HepG2 (cell line): ENCODE results near the gene ZNF334. TPM values are rescaled to one million over a fixed set of nuclear protein-coding genes. Genes with fewer than 3 reads are reported as not detected.
A peak's percentile ranks its signal among the peaks of the same experiment; 100 is the strongest.

Experiments used
- ATF4 ChIP-seq, 2 experiments: fragments of 450-650 bp in 1 of 2; sonication (generic) in 1 of 2; formaldehyde crosslinking; IDR thresholded peaks; 2 replicates each; pipeline versions ENCODE4 v1.5.0 to v1.8.0; 2020 to 2022; ENCODE audit warnings: mild to moderate bottlenecking in 1 of 2, missing genetic modification reagents in 1 of 2
- CREM ChIP-seq, 2 experiments: sonication (generic) in 1 of 2; formaldehyde crosslinking in 1 of 2; IDR thresholded peaks; 2 replicates each; pipeline versions ENCODE4 v1.4.0 to v1.6.1; 2016 to 2020; ENCODE audit warnings: antibody characterized with exemption in 1 of 2, mild to moderate bottlenecking in 1 of 2, missing genetic modification reagents in 1 of 2
- ELF3 ChIP-seq: IDR thresholded peaks from 2 replicates; pipeline ENCODE4 v1.6.1; 2016; ENCODE audit warnings: missing genetic modification reagents, missing compliant biosample characterization
- FOXJ3 ChIP-seq: sonication (generic); formaldehyde crosslinking; IDR thresholded peaks from 2 replicates; pipeline ENCODE4 v1.4.0; 2020; ENCODE audit warnings: missing genetic modification reagents, mild to moderate bottlenecking, borderline replicate concordance
- HDAC2 ChIP-seq: sonication (generic); formaldehyde crosslinking; IDR thresholded peaks from 2 replicates; pipeline ENCODE4 v1.4.0; 2020; ENCODE audit warnings: missing genetic modification reagents
- KDM3A ChIP-seq: IDR thresholded peaks from 2 replicates; pipeline ENCODE4 v1.6.1; 2018; ENCODE audit warnings: low read depth, missing compliant biosample characterization
- KLF16 ChIP-seq, 2 experiments: sonication (generic) in 1 of 2; formaldehyde crosslinking in 1 of 2; IDR thresholded peaks; 2 replicates each; pipeline versions ENCODE4 v1.6.1 to v1.8.0; 2016 to 2023; ENCODE audit warnings: missing genetic modification reagents in 2 of 2, missing compliant biosample characterization in 1 of 2
- MBNL3 ChIP-seq: fragments of 250-450 bp; sonication (Bioruptor Pico); conservative IDR thresholded peaks from 2 replicates; pipeline ENCODE4 v1.8.0; 2022; ENCODE audit warnings: mild to moderate bottlenecking, inconsistent platforms
- NR2F6 ChIP-seq, 2 experiments: IDR thresholded peaks; 2 replicates each; pipeline ENCODE4 v1.6.1; 2016; ENCODE audit warnings: antibody characterized with exemption in 1 of 2, mild to moderate bottlenecking in 1 of 2
- PITX1 ChIP-seq: sonication (generic); formaldehyde crosslinking; IDR thresholded peaks from 2 replicates; pipeline ENCODE4 v1.5.1; 2020; ENCODE audit warnings: mild to moderate bottlenecking, missing genetic modification reagents
- SOX13 ChIP-seq, 3 experiments: fragments of 450-650 bp in 1 of 3; sonication (generic) in 1 of 3; formaldehyde crosslinking in 1 of 3; IDR thresholded peaks in 2 of 3; conservative IDR thresholded peaks in 1 of 3; 2 replicates each; pipeline versions ENCODE4 v1.5.0 to v1.6.1; 2016 to 2020; ENCODE audit warnings: antibody characterized with exemption in 1 of 3, mild to moderate bottlenecking in 1 of 3, missing compliant biosample characterization in 1 of 3, missing genetic modification reagents in 1 of 3, moderate library complexity in 1 of 3
- SOX5 ChIP-seq: IDR thresholded peaks from 2 replicates; pipeline ENCODE4 v1.6.1; 2016; ENCODE audit warnings: borderline replicate concordance
- TBX2 ChIP-seq: sonication (generic); formaldehyde crosslinking; IDR thresholded peaks from 2 replicates; pipeline ENCODE4 v1.5.0; 2020; ENCODE audit warnings: missing genetic modification reagents, mild to moderate bottlenecking, borderline replicate concordance
- THAP11 ChIP-seq: IDR thresholded peaks from 2 replicates; pipeline ENCODE4 v1.6.1; 2016; ENCODE audit warnings: missing biosample characterization, missing genetic modification reagents
- ZNF12 ChIP-seq: sonication (generic); formaldehyde crosslinking; IDR thresholded peaks from 2 replicates; pipeline ENCODE4 v1.5.0; 2020; ENCODE audit warnings: missing genetic modification reagents
- ZNF652 ChIP-seq: IDR thresholded peaks from 2 replicates; pipeline ENCODE4 v1.6.1; 2016; ENCODE audit warnings: low read depth, borderline replicate concordance
- ZNF674 ChIP-seq: sonication (generic); formaldehyde crosslinking; IDR thresholded peaks from 2 replicates; pipeline ENCODE4 v1.5.0; 2020; ENCODE audit warnings: low read depth, mild to moderate bottlenecking, missing genetic modification reagents
- ZNF709 ChIP-seq: sonication (generic); formaldehyde crosslinking; IDR thresholded peaks from 2 replicates; pipeline ENCODE4 v1.5.0; 2020; ENCODE audit warnings: mild to moderate bottlenecking, missing genetic modification reagents
- ZNF816 ChIP-seq: sonication (generic); formaldehyde crosslinking; IDR thresholded peaks from 2 replicates; pipeline ENCODE4 v1.8.0; 2022; ENCODE audit warnings: missing genetic modification reagents, mild to moderate bottlenecking, borderline replicate concordance
- ZNF839 ChIP-seq: sonication (generic); formaldehyde crosslinking; IDR thresholded peaks from 2 replicates; pipeline ENCODE4 v1.4.0; 2020; ENCODE audit warnings: missing genetic modification reagents, mild to moderate bottlenecking, borderline replicate concordance
- polyA plus RNA-seq, 8 experiments: library from polyadenylated mRNA; depleted of rRNA in 3 of 8; stranded (reverse) in 7 of 8; unstranded in 1 of 8; fragments of >200 nt; fragmentation: Illumina TruSeq in 4 of 8; extraction: Trizol in 4 of 8; gene quantifications; 2 replicates each; pipeline versions ENCODE4 v1.2.1 to v1.2.3, GENCODE V29; 2011 to 2016; ENCODE audit warnings: low read depth in 4 of 8, missing spikeins in 1 of 8, mixed read lengths in 1 of 8; ENCODE audit not compliant: insufficient read depth in 1 of 8
- total RNA-seq, 5 experiments: library from RNA; depleted of rRNA; stranded (reverse); fragments of >200 nt; fragmentation: Illumina TruSeq; extraction: Trizol; gene quantifications; 2 replicates each; pipeline ENCODE4 v1.2.3, GENCODE V29; 2016; ENCODE audit warnings: low read depth in 1 of 5
- TF ChIP-seq, protein P1 (sequence below): sonication (generic); formaldehyde crosslinking; IDR thresholded peaks from 2 replicates; pipeline ENCODE4 v1.4.0; 2020; ENCODE audit warnings: missing genetic modification reagents
- TF ChIP-seq, protein P2 (sequence below): IDR thresholded peaks from 2 replicates; pipeline ENCODE4 v1.4.0; 2020; ENCODE audit warnings: mild to moderate bottlenecking, missing genetic modification reagents

Gene ZNF334
- total and polyA plus RNA-seq, 2 of the 13 experiments (the other 11 are each of a cell fraction or from before 2014, with no cell fraction given), result 4.8 to 7.8 TPM

DNA sequence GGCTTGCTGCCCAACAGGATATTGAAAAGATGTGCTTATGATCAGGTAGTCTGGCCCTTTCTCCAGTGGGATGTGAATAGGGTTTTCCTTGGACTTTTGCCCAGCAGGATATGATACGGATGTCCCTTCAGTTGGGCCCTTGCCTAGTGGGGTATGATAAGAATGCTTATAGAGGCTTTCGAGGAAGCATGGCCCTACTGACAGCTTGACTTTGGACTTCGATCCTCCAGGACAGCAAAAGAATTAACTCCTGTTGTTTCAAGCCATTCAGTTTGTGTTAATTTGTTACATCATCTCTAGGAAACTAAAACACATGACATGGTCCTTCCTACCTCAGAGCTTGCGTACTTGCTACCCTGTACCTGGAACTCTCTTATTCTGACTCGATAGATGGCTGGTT lies 9.7 kb upstream of the ZNF334 start (continued):
- TF ChIP-seq HDAC2 (CRISPR knock-in tag), result peak; percentile 38; the same call in 1 of the 2 replicates
- 0 out of 2 replicates have a peak, but pooled peaks have one; percentile 32 for TF ChIP-seq TBX2 (CRISPR knock-in tag)
- TF ChIP-seq FOXJ3 (CRISPR knock-in tag), result no peak
- TF ChIP-seq ZNF652 (CRISPR knock-in tag), result peak; percentile 60
- peak; percentile 79; the same call in 1 of the 2 replicates for TF ChIP-seq SOX5
- TF ChIP-seq, protein P1, sequence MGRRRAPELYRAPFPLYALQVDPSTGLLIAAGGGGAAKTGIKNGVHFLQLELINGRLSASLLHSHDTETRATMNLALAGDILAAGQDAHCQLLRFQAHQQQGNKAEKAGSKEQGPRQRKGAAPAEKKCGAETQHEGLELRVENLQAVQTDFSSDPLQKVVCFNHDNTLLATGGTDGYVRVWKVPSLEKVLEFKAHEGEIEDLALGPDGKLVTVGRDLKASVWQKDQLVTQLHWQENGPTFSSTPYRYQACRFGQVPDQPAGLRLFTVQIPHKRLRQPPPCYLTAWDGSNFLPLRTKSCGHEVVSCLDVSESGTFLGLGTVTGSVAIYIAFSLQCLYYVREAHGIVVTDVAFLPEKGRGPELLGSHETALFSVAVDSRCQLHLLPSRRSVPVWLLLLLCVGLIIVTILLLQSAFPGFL (CRISPR knock-in tag), result no peak
- TF ChIP-seq CREM (IDR thresholded peaks at IDR 0.05), result peak; percentile 59
- TF ChIP-seq CREM (CRISPR knock-in tag; IDR thresholded peaks at IDR 0.05), result no peak
- TF ChIP-seq THAP11 (CRISPR knock-in tag), result peak; percentile 59
- no peak for TF ChIP-seq NR2F6 (IDR thresholded peaks at IDR 0.05)
- peak; percentile 12; the same call in 1 of the 2 replicates for TF ChIP-seq NR2F6 (CRISPR knock-in tag; IDR thresholded peaks at IDR 0.05)
- TF ChIP-seq, protein P2, sequence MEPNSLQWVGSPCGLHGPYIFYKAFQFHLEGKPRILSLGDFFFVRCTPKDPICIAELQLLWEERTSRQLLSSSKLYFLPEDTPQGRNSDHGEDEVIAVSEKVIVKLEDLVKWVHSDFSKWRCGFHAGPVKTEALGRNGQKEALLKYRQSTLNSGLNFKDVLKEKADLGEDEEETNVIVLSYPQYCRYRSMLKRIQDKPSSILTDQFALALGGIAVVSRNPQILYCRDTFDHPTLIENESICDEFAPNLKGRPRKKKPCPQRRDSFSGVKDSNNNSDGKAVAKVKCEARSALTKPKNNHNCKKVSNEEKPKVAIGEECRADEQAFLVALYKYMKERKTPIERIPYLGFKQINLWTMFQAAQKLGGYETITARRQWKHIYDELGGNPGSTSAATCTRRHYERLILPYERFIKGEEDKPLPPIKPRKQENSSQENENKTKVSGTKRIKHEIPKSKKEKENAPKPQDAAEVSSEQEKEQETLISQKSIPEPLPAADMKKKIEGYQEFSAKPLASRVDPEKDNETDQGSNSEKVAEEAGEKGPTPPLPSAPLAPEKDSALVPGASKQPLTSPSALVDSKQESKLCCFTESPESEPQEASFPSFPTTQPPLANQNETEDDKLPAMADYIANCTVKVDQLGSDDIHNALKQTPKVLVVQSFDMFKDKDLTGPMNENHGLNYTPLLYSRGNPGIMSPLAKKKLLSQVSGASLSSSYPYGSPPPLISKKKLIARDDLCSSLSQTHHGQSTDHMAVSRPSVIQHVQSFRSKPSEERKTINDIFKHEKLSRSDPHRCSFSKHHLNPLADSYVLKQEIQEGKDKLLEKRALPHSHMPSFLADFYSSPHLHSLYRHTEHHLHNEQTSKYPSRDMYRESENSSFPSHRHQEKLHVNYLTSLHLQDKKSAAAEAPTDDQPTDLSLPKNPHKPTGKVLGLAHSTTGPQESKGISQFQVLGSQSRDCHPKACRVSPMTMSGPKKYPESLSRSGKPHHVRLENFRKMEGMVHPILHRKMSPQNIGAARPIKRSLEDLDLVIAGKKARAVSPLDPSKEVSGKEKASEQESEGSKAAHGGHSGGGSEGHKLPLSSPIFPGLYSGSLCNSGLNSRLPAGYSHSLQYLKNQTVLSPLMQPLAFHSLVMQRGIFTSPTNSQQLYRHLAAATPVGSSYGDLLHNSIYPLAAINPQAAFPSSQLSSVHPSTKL (CRISPR knock-in tag), result peak; percentile 85
- no peak for TF ChIP-seq ZNF674 (CRISPR knock-in tag)
- TF ChIP-seq PITX1 (CRISPR knock-in tag), result 0 out of 2 replicates have a peak, but pooled peaks have one; percentile 31
- peak; percentile 54; the same call in 1 of the 2 replicates for TF ChIP-seq ZNF816
- TF ChIP-seq ATF4 (CRISPR knock-in tag; IDR thresholded peaks at IDR 0.05), result peak in 1 of 2 experiments; percentile 68; a peak in 1 of 4 replicates
- no peak for TF ChIP-seq MBNL3 (CRISPR knock-in tag)
- 0 out of 2 replicates have a peak, but pooled peaks have one; percentile 14 for TF ChIP-seq ZNF12 (CRISPR knock-in tag)
- TF ChIP-seq KLF16 (CRISPR knock-in tag; IDR thresholded peaks at IDR 0.05), result 0 out of 4 replicates have a peak, but pooled peaks of 1 of the 2 experiments have one; percentile 35
- no peak for TF ChIP-seq ZNF709 (CRISPR knock-in tag)
- TF ChIP-seq KDM3A (CRISPR knock-in tag), result no peak
- TF ChIP-seq ELF3 (CRISPR knock-in tag), result peak; percentile 53; the same call in 1 of the 2 replicates
- TF ChIP-seq SOX13 (IDR thresholded peaks at IDR 0.05), result no peak
- TF ChIP-seq SOX13 (CRISPR knock-in tag; conservative IDR thresholded peaks at IDR 0.05 in 1 of 2, IDR thresholded peaks at IDR 0.05 in 1 of 2), result peak in 1 of 2 experiments; percentile 78; a peak in 2 of 4 replicates
- no peak for TF ChIP-seq ZNF839 (CRISPR knock-in tag)
